Adrenal gland (tissue), 12 donors: Measurements from ENCODE around the gene ZNF425. TPM values are rescaled to one million over a fixed set of nuclear protein-coding genes. Genes with fewer than 3 reads are reported as not detected.

ENCODE experiments used
- DNase-seq, 7 donors: peaks; one replicate each; pipeline ENCODE4 v3.0.0-alpha.2; 2019 to 2020
- H3K27ac ChIP-seq, 5 donors: fragments of 200-600 bp; sonication (generic) in 4 of 5; 1 replicate in 3 of 5; 2 replicates in 2 of 5; pipeline versions ENCODE4 v1.5.1 to v1.8.0; 2016 to 2020; ENCODE audit warnings: mild to moderate bottlenecking in 1 of 5
- H3K27me3 ChIP-seq: fragments of 200-600 bp; 2 replicates; pipeline ENCODE4 v1.8.0; 2021
- H3K36me3 ChIP-seq, 2 donors: fragments of 200-600 bp; replicated peaks in 1 of 2; 1 replicate in 1 of 2; 2 replicates in 1 of 2; pipeline versions ENCODE4 v1.5.1 to v1.8.0; 2018 to 2022
- H3K4me1 ChIP-seq, 2 donors: fragments of 200-600 bp; replicated peaks in 1 of 2; 1 replicate in 1 of 2; 2 replicates in 1 of 2; pipeline versions ENCODE4 v1.5.1 to v1.8.0; 2018 to 2021
- H3K4me3 ChIP-seq, 4 donors: fragments of 200-600 bp; sonication (generic) in 3 of 4; one replicate each; pipeline ENCODE4 v1.5.1; 2016 to 2018
- H3K9me3 ChIP-seq, 3 donors: fragments of 200-600 bp; sonication (generic) in 1 of 3; replicated peaks in 1 of 3; 1 replicate in 2 of 3; 2 replicates in 1 of 3; pipeline versions ENCODE4 v1.5.1 to v1.8.0; 2016 to 2021
- CTCF ChIP-seq, 6 experiments: fragments of 450-650 bp in 4 of 6; fragments of 200-600 bp in 2 of 6; sonication (generic) in 1 of 6; IDR thresholded peaks; 1 replicate in 5 of 6; 2 replicates in 1 of 6; pipeline versions ENCODE4 v1.5.1 to v1.8.0; 2016 to 2021; ENCODE audit warnings: antibody characterized with exemption in 6 of 6, mild to moderate bottlenecking in 2 of 6, moderate library complexity in 1 of 6
- POLR2A ChIP-seq, 2 donors: fragments of 450-650 bp; IDR thresholded peaks; one replicate each; pipeline ENCODE4 v1.6.1; 2017; ENCODE audit warnings: antibody characterized with exemption in 2 of 2, mild to moderate bottlenecking in 2 of 2, moderate library complexity in 1 of 2
- WGBS, 4 donors: extraction: QIAGEN DNeasy Blood & Tissue Kit in 2 of 4; methylation state at CpG; one replicate each; pipeline versions ENCODE4 v1.1.5 to v1.1.7; 2013 to 2017; 5-methylcytosine and 5-hydroxymethylcytosine counted together
- intact Hi-C, 2 donors: fragments of 100-400 bp; cut with DNase I; formaldehyde crosslinking; loops; one replicate each; pipeline versions ENCODE4 v1.14.1 to v1.15.0; 2022 to 2023
- polyA plus RNA-seq, 3 donors: library from polyadenylated mRNA; stranded (reverse); fragments of 200-250 nt in 2 of 3; fragments of 350-450 nt in 1 of 3; fragmentation: Illumina TruSeq in 1 of 3; extraction: RNeasy Lipid Tissue Mini Kit (QIAGEN cat#74804) in 1 of 3; gene quantifications; one replicate each; pipeline ENCODE4 v1.2.3, GENCODE V29; 2013 to 2014
- small RNA-seq, 2 donors: library from RNA; depleted of rRNA; stranded (forward); fragments of <200 nt; gene quantifications; one replicate each; pipeline ENCODE3, GENCODE V24; 2016
- total RNA-seq, 9 donors: library from RNA; depleted of rRNA in 4 of 9; stranded (reverse); fragments of >200 nt in 4 of 9; fragments of 120-200 nt in 1 of 9; fragmentation: NEBNext Ultra II Directional in 1 of 9; extraction: Animal tissue kit (Norgen Biotek cat#: 25700) in 1 of 9; gene quantifications; one replicate each; pipeline versions ENCODE4 v1.1.0 to v1.2.4, GENCODE V29; 2013 to 2023
- donor health status: healthy with polysubstance abuse.
- donor health status: Bipolar disorder and iron deficiency.
- donor health status: DM: yes; HTN: yes; CAD: no.
- donor health status: DM: no; HTN: no; CAD: no.
- donor health status: DM: no; HTN: no; CAD: no.
- donor health status: DM: yes; HTN: yes; CAD: no.

The ZNF425 gene
- total and polyA plus RNA-seq, 12 donors, result 0.36 to 3.1 (median 1.5) TPM

- 90 to 100% (median 98%) methylated on average over 1 of the region's 1 CpG for WGBS, 4 donors
- DNase-seq, result no peak
- H3K27me3 ChIP-seq, result no peaks in the 10 kb centered on the region
- intact Hi-C loops, result no loop called here
- no peaks in the 10 kb centered on the region for H3K9me3 ChIP-seq
- no peaks in the 10 kb centered on the region for H3K4me1 ChIP-seq
- H3K4me3 ChIP-seq, result no peak overlapping the region
- H3K36me3 ChIP-seq, result no peaks in the 10 kb centered on the region
- TF ChIP-seq POLR2A (IDR thresholded peaks at IDR 0.05) (no peak), CTCF (IDR thresholded peaks at IDR 0.05) (no peak)
- H3K27ac ChIP-seq, result no peak overlapping the region
These were observed 72.7 kb downstream of the ZNF425 start for GRCh38 chr7:149053384-149053783.

Small RNA genes lying within 50 kb of the gene (small RNA-seq; reads per million reads assigned to genes)
- gene COX6B1P1, result 0 reads per million in 2 donors
- 0.24 to 0.25 reads per million in 2 donors for gene RN7SL521P

Other genes with a start within 250 kb of the ZNF425 start
- gene EZH2, start 242.0 kb downstream of the ZNF425 start, total RNA-seq, result 10 to 100 TPM in 1 of 9 donors, 1 to 10 TPM in 7, under 1 TPM in 1; 0.61 to 11.6 (median 2.3) TPM
- 1 to 10 TPM; 2.3 to 5.4 (median 3.1) TPM for gene EZH2, start 242.0 kb downstream of the ZNF425 start, polyA plus RNA-seq
- 100 to 1,000 TPM in 2 of 9 donors, 10 to 100 TPM in 7; 52.1 to 123 (median 71.7) TPM for gene PDIA4, start 97.8 kb downstream of the ZNF425 start, total RNA-seq
- 10 to 100 TPM; 19.9 to 91.3 (median 26.1) TPM for gene PDIA4, start 97.8 kb downstream of the ZNF425 start, polyA plus RNA-seq
- gene ZNF786, start 35.6 kb downstream of the ZNF425 start, total RNA-seq, result 10 to 100 TPM in 1 of 9 donors, 1 to 10 TPM in 8; 4.2 to 13.0 (median 5.3) TPM
- gene ZNF786, start 35.6 kb downstream of the ZNF425 start, polyA plus RNA-seq, result 1 to 10 TPM; 2.6 to 5.1 (median 3.5) TPM
- gene ZNF398, start 21.1 kb upstream of the ZNF425 start, total RNA-seq, result 10 to 100 TPM in 8 of 9 donors, 1 to 10 TPM in 1; 7.4 to 18.7 (median 14.1) TPM
- gene ZNF398, start 21.1 kb upstream of the ZNF425 start, polyA plus RNA-seq, result 1 to 10 TPM; 2.0 to 8.5 (median 3.6) TPM
- gene ZNF282, start 69.2 kb upstream of the ZNF425 start, total RNA-seq, result 10 to 100 TPM; 11.0 to 33.8 (median 19.3) TPM
- gene ZNF282, start 69.2 kb upstream of the ZNF425 start, polyA plus RNA-seq, result 10 to 100 TPM in 2 of 3 donors, 1 to 10 TPM in 1; 3.6 to 15.1 (median 13.0) TPM
- gene ZNF212, start 113.3 kb upstream of the ZNF425 start, total RNA-seq, result 10 to 100 TPM in 4 of 9 donors, 1 to 10 TPM in 5; 5.7 to 22.7 (median 8.3) TPM
- 10 to 100 TPM in 2 of 3 donors, 1 to 10 TPM in 1; 5.5 to 14.5 (median 14.5) TPM for gene ZNF212, start 113.3 kb upstream of the ZNF425 start, polyA plus RNA-seq
- 10 to 100 TPM in 3 of 9 donors, 1 to 10 TPM in 6; 4.5 to 15.4 (median 8.0) TPM for gene ZNF783, start 135.9 kb upstream of the ZNF425 start, total RNA-seq
- gene ZNF783, start 135.9 kb upstream of the ZNF425 start, polyA plus RNA-seq, result 10 to 100 TPM in 1 of 3 donors, 1 to 10 TPM in 2; 3.2 to 23.6 (median 9.1) TPM